CD14-positive monocyte (primary cell): Measurements from ENCODE around the gene SMYD4. TPM values are rescaled to one million over a fixed set of nuclear protein-coding genes. Genes with fewer than 3 reads are reported as not detected.

Experiments used
- DNase-seq, 3 donors: peaks; one replicate each; pipeline ENCODE4 v3.0.0-alpha.2; 2011 to 2022
- H2AFZ ChIP-seq: 2 replicates; pipeline ENCODE4 v1.6.0; 2012; ENCODE audit warnings: mild to moderate bottlenecking, low read depth, low read length, inconsistent platforms; ENCODE audit not compliant: insufficient read depth, poor library complexity, severe bottlenecking
- H3K27ac ChIP-seq, 2 donors: 1 replicate in 1 of 2; 2 replicates in 1 of 2; pipeline ENCODE4 v1.5.1; 2012 to 2013; ENCODE audit warnings: low read length in 2 of 2, control low read depth in 1 of 2, inconsistent platforms in 1 of 2, low read depth in 1 of 2, mild to moderate bottlenecking in 1 of 2
- H3K27me3 ChIP-seq, 2 donors: one replicate each; pipeline versions ENCODE4 v1.6.0 to v1.6.1; 2011 to 2013; ENCODE audit warnings: low read length in 2 of 2; ENCODE audit not compliant: control insufficient read depth in 2 of 2, insufficient read depth in 2 of 2
- H3K36me3 ChIP-seq, 2 donors: replicated peaks in 1 of 2; 1 replicate in 1 of 2; 2 replicates in 1 of 2; pipeline versions ENCODE4 v1.5.1 to v1.6.1; 2012 to 2013; ENCODE audit warnings: low read length in 2 of 2, control low read depth in 1 of 2, inconsistent platforms in 1 of 2, mild to moderate bottlenecking in 1 of 2; ENCODE audit not compliant: insufficient read depth in 2 of 2, control insufficient read depth in 1 of 2
- H3K4me1 ChIP-seq, 2 donors: 1 replicate in 1 of 2; 2 replicates in 1 of 2; pipeline versions ENCODE4 v1.5.1 to v1.6.1; 2012 to 2013; ENCODE audit warnings: low read length in 2 of 2, control low read depth in 1 of 2, inconsistent platforms in 1 of 2, mild to moderate bottlenecking in 1 of 2, moderate library complexity in 1 of 2; ENCODE audit not compliant: insufficient read depth in 2 of 2, control insufficient read depth in 1 of 2
- H3K4me2 ChIP-seq: replicated peaks from 2 replicates; pipeline ENCODE3; 2012; ENCODE audit warnings: low read length, moderate library complexity, mild to moderate bottlenecking; ENCODE audit not compliant: poor library complexity, severe bottlenecking; ENCODE audit errors: extremely low read depth
- H3K4me3 ChIP-seq, 3 experiments: fragments of 200-600 bp in 1 of 3; sonication (generic) in 1 of 3; replicated peaks in 1 of 3; 1 replicate in 2 of 3; 2 replicates in 1 of 3; pipeline ENCODE4 v1.5.1; 2011 to 2013; ENCODE audit warnings: low read length in 3 of 3, mild to moderate bottlenecking in 3 of 3, control low read depth in 2 of 3, low read depth in 2 of 3, inconsistent platforms in 1 of 3, moderate library complexity in 1 of 3
- H3K79me2 ChIP-seq: 2 replicates; pipeline ENCODE4 v1.6.0; 2012; ENCODE audit warnings: mild to moderate bottlenecking, control low read depth, inconsistent platforms, low read length, moderate library complexity; ENCODE audit not compliant: insufficient read depth
- H3K9ac ChIP-seq: 2 replicates; pipeline ENCODE4 v1.6.0; 2017; ENCODE audit warnings: low read length, mild to moderate bottlenecking; ENCODE audit not compliant: insufficient read depth, poor library complexity, severe bottlenecking
- H3K9me3 ChIP-seq, 2 donors: replicated peaks in 1 of 2; 1 replicate in 1 of 2; 2 replicates in 1 of 2; pipeline versions ENCODE4 v1.5.1 to v1.6.1; 2012 to 2013; ENCODE audit warnings: low read length in 2 of 2, control low read depth in 1 of 2; ENCODE audit not compliant: control insufficient read depth in 1 of 2, insufficient read depth in 1 of 2
- H4K20me1 ChIP-seq: 2 replicates; pipeline ENCODE4 v1.6.0; 2012; ENCODE audit warnings: mild to moderate bottlenecking, low read length, control low read depth, moderate library complexity; ENCODE audit not compliant: insufficient read depth
- H3K27ac Mint-ChIP-seq, 7 donors: one replicate each; pipeline ENCODE4 v1.8.0; 2020; ENCODE audit warnings: mild to moderate bottlenecking in 7 of 7, mixed read lengths in 7 of 7, moderate library complexity in 6 of 7, inconsistent platforms in 2 of 7
- H3K27me3 Mint-ChIP-seq, 3 donors: one replicate each; pipeline ENCODE4 v1.8.0; 2021 to 2022; ENCODE audit warnings: low read depth in 3 of 3, mild to moderate bottlenecking in 3 of 3, mixed read lengths in 3 of 3, moderate library complexity in 3 of 3, inconsistent platforms in 1 of 3
- H3K36me3 Mint-ChIP-seq, 2 donors: one replicate each; pipeline ENCODE4 v1.8.0; 2020; ENCODE audit warnings: mixed read lengths in 2 of 2, inconsistent platforms in 1 of 2, mild to moderate bottlenecking in 1 of 2
- H3K4me1 Mint-ChIP-seq: one replicate; pipeline ENCODE4 v1.8.0; 2020; ENCODE audit warnings: mild to moderate bottlenecking, mixed read lengths
- H3K4me3 Mint-ChIP-seq, 2 donors: one replicate each; pipeline ENCODE4 v1.8.0; 2020; ENCODE audit warnings: mild to moderate bottlenecking in 2 of 2, mixed read lengths in 2 of 2, moderate library complexity in 1 of 2
- H3K9me3 Mint-ChIP-seq, 7 donors: one replicate each; pipeline ENCODE4 v1.8.0; 2020 to 2022; ENCODE audit warnings: mixed read lengths in 7 of 7, mild to moderate bottlenecking in 6 of 7, moderate library complexity in 6 of 7, inconsistent platforms in 2 of 7
- WGBS: methylation state at CpG from one replicate; pipeline ENCODE4 v1.1.5; 2013; ENCODE audit warnings: missing lambda C conversion rate; ENCODE audit not compliant: insufficient coverage; 5-methylcytosine and 5-hydroxymethylcytosine counted together
- intact Hi-C, 2 donors: fragments of 100-400 bp; cut with micrococcal nuclease; formaldehyde crosslinking; loops; one replicate each; pipeline versions ENCODE4 v1.15.0 to v1.15.1; 2023
- polyA plus RNA-seq, 3 donors: library from polyadenylated mRNA; depleted of rRNA in 1 of 3; unstranded in 2 of 3; stranded (reverse) in 1 of 3; fragments of 300-500 nt in 2 of 3; fragments of >200 nt in 1 of 3; fragmentation: Illumina TruSeq in 2 of 3; gene quantifications; 1 replicate in 2 of 3; 2 replicates in 1 of 3; pipeline ENCODE4 v1.2.3, GENCODE V29; 2012 to 2021
- TF ChIP-seq, protein P1 (sequence below): fragments of 200-600 bp; IDR thresholded peaks from one replicate; pipeline ENCODE4 v1.8.0; 2022; ENCODE audit warnings: antibody characterized with exemption, mild to moderate bottlenecking

SMYD4 gene
- polyA plus RNA-seq, 3 donors: 3.2 to 7.6 (median 6.1) TPM

DNA sequence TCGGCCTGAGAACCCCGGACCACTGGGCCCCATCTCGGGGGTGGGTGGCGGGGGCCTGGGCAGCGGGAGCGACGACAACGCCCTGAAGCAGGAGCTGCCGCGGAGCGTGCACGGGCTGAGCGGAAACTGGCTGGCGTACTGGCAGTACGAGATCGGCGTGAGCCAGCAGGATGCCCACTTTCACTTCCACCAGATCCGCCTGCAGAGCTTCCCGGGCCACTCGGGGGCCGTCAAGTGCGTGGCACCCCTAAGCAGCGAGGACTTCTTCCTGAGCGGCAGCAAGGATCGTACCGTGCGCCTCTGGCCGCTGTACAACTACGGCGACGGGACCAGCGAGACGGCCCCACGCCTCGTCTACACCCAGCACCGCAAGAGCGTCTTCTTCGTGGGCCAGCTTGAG, 95.9 kb downstream of the SMYD4 start:
- Mint-ChIP-seq H3K4me3 (no peak overlapping the region), H3K9me3 (peaks cover 0 to 3% (median 0%) of the 10 kb centered on the region in 7 donors), H3K36me3 (peaks cover 55 to 83% of the 10 kb centered on the region in 2 donors), H3K27me3 (peaks cover 0 to 4% (median 0%) of the 10 kb centered on the region in 3 donors), H3K4me1 (peaks cover 19% of the 10 kb centered on the region), H3K27ac (no peak overlapping the region)
- Histone ChIP-seq H3K4me3 (no peak overlapping the region), H2AFZ (no peak overlapping the region), H4K20me1 (peaks cover 64% of the 10 kb centered on the region), H3K4me2 (no peak overlapping the region), H3K9ac (no peak overlapping the region), H3K9me3 (no peaks in the 10 kb centered on the region), H3K36me3 (peaks cover 69 to 83% of the 10 kb centered on the region in 2 donors), H3K27ac (no peak overlapping the region), H3K4me1 (peaks cover 0 to 22% of the 10 kb centered on the region in 2 donors), H3K27me3 (no peaks in the 10 kb centered on the region), H3K79me2 (no peaks in the 10 kb centered on the region)
- no peak for DNase-seq
- TF ChIP-seq, protein P1, sequence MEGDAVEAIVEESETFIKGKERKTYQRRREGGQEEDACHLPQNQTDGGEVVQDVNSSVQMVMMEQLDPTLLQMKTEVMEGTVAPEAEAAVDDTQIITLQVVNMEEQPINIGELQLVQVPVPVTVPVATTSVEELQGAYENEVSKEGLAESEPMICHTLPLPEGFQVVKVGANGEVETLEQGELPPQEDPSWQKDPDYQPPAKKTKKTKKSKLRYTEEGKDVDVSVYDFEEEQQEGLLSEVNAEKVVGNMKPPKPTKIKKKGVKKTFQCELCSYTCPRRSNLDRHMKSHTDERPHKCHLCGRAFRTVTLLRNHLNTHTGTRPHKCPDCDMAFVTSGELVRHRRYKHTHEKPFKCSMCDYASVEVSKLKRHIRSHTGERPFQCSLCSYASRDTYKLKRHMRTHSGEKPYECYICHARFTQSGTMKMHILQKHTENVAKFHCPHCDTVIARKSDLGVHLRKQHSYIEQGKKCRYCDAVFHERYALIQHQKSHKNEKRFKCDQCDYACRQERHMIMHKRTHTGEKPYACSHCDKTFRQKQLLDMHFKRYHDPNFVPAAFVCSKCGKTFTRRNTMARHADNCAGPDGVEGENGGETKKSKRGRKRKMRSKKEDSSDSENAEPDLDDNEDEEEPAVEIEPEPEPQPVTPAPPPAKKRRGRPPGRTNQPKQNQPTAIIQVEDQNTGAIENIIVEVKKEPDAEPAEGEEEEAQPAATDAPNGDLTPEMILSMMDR: no peak
- 86% methylated on average over 37 of the region's 38 CpGs for WGBS
- intact Hi-C loops: loop anchor here in 1 of 2 donors (5.0 kb wide), 1 partner anchor 39 kb away; no protein-coding TSS in a partner anchor

DNA sequence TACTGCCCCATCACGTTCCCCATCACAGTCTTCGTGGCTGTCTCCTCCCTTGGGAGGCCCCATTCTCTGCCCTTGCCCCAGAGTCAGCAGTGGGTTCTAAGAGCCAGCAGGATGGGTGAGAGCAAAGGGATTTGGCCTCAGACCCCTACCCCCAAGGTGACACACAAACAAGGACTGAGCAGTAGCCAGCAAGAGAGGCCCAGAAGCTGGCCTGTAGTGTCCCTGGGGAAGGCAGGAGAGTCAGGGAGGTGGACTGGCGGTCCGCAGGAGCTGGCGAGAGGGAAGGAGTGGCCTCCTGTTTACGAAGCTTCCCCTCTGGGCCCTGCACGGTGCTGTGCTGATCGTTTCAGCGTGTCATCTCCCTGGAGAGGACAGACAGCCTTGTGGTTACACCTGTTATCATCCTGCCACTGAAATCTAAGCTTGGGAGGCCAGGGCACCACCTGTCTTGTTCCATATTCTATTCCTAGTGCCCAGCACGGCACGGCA, 96.8 kb downstream of the SMYD4 start:
- Histone ChIP-seq H3K4me3 (no peak overlapping the region), H4K20me1 (peaks cover 67% of the 10 kb centered on the region), H3K36me3 (peaks cover 71 to 87% of the 10 kb centered on the region in 2 donors), H3K9me3 (no peaks in the 10 kb centered on the region), H2AFZ (no peak overlapping the region), H3K27ac (no peak overlapping the region), H3K79me2 (peaks cover 5% of the 10 kb centered on the region), H3K27me3 (no peaks in the 10 kb centered on the region), H3K4me2 (no peak overlapping the region), H3K9ac (no peak overlapping the region), H3K4me1 (peaks cover 0 to 19% of the 10 kb centered on the region in 2 donors)
- peak overlapping the region in 2 of 7 donors; percentile 2 to 58 for H3K27ac Mint-ChIP-seq
- no peak for DNase-seq
- no peaks in the 10 kb centered on the region for H3K9me3 Mint-ChIP-seq
- WGBS: 89% methylated on average over 10 of the region's 11 CpGs
- H3K4me1 Mint-ChIP-seq: peaks cover 25% of the 10 kb centered on the region
- H3K27me3 Mint-ChIP-seq: no peaks in the 10 kb centered on the region
- intact Hi-C loops: loop anchor here in 1 of 2 donors (5.0 kb wide), 1 partner anchor 39 kb away; no protein-coding TSS in a partner anchor
- peaks cover 57 to 87% of the 10 kb centered on the region in 2 donors for H3K36me3 Mint-ChIP-seq
- TF ChIP-seq, protein P1: no peak
- no peak overlapping the region for H3K4me3 Mint-ChIP-seq
